OCI-LY7 (cell line): ENCODE results near the gene OTP.

Experiments used
- EZH2phosphoT487 ChIP-seq: fragments of 200-600 bp; sonication (generic); IDR thresholded peaks from 2 replicates; pipeline ENCODE4 v1.6.1; 2018; ENCODE audit warnings: low read depth, borderline replicate concordance, mild to moderate bottlenecking, mixed run types, antibody characterized with exemption, low read length, moderate library complexity, mixed read lengths
- TF ChIP-seq, protein P1 (sequence below): fragments of 200-600 bp; sonication (generic); conservative IDR thresholded peaks from 2 replicates; pipeline ENCODE4 v1.5.1; 2014; ENCODE audit warnings: mild to moderate bottlenecking, antibody characterized with exemption, low read length, moderate library complexity, mixed read lengths

DNA sequence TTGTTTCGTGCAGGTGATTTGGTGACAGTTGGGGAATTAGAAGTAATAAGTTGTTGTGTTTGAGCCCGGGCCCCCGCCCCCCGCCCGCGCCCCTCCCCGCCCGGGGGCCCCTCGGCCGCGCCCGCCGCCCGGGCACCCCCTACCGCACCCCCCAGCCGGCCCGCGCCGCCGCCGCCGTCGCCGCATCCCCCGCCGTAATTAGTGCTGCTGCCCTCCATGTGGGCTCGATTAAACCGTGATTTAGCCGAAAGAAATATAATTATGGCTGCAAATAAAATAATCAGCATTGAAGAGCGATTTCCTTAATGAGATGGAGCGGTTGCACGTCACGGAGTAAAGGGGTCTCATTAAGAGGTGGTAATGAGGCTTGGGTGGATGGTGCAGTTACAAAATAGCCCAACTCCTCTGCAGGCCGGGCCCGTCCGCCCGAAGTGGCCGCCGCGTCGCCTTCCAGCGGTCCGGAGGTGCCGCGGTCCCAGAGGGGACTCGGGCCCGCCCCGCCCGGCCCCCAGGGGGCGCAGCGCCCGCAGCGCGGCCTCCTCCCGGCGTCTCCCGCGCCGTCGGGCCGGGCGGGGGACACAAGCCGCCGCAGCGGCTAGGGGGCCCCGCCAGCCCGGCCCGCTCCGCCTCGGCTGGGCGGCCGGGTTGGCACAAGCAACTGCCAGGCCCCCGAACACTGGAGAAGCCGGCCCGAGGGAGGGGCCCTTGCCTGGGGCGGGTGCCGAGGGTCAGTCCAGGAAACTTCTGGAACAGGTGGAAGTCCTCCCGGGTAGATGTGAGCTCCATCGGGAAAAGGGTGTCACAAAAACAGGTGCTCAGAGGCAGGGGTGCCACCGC is 6.9 kb upstream of the OTP start:
- TF ChIP-seq, protein P1, sequence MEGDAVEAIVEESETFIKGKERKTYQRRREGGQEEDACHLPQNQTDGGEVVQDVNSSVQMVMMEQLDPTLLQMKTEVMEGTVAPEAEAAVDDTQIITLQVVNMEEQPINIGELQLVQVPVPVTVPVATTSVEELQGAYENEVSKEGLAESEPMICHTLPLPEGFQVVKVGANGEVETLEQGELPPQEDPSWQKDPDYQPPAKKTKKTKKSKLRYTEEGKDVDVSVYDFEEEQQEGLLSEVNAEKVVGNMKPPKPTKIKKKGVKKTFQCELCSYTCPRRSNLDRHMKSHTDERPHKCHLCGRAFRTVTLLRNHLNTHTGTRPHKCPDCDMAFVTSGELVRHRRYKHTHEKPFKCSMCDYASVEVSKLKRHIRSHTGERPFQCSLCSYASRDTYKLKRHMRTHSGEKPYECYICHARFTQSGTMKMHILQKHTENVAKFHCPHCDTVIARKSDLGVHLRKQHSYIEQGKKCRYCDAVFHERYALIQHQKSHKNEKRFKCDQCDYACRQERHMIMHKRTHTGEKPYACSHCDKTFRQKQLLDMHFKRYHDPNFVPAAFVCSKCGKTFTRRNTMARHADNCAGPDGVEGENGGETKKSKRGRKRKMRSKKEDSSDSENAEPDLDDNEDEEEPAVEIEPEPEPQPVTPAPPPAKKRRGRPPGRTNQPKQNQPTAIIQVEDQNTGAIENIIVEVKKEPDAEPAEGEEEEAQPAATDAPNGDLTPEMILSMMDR = peak; percentile 56
- no peak for TF ChIP-seq EZH2phosphoT487
